ENCODE measurements around the gene TMEM98. TPM values are rescaled to one million over a fixed set of nuclear protein-coding genes. Genes with fewer than 3 reads are reported as not detected.
"Not testable (repeated sequence)": the region's sequence is repeated elsewhere in the genome, so short reads cannot be mapped to it uniquely, and the experiment has no call there.

Gene TMEM98
- total RNA-seq, 1 donor from 2014 or later, result 133 TPM

DNA sequence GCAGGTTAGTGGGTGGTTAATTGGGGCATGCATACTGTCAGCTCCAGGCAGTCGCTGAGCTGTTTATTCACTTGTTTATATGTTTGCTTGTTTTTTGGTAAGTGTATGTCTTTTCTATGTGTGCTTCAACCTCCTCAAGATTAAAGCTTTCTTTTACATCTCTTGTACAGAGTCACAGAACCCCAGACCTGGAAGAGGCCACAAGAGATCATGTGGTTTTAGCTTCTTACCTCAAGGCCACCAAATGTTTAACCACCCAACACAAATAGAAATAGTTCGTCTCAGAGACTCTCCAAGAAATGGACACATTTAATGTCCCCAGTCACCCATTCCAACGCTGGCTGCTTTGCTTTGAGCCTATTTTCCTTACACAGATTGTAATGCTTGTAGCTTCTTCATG lies 11.8 kb upstream of the TMEM98 start:
- TF ChIP-seq CTCF (conservative IDR thresholded peaks at IDR 0.05), result no peak
- Mint-ChIP-seq H3K4me3 (no peak overlapping the region), H3K27me3 (ENCODE audit: low read depth) (no peaks in the 10 kb centered on the region), H3K4me1 (peaks cover 14% of the 10 kb centered on the region), H3K36me3 (ENCODE audit: low read depth) (no peaks in the 10 kb centered on the region), H3K27ac (ENCODE audit: unreplicated experiment) (no peak overlapping the region), H3K9me3 (no peaks in the 10 kb centered on the region)
- DNase-seq (ENCODE audit: low read depth, low spot score), result no peak

- H3K36me3 Mint-ChIP-seq (ENCODE audit: low read depth), result no peaks in the 10 kb centered on the region
- H3K4me3 Mint-ChIP-seq, result no peak overlapping the region
These were observed 10.9 kb upstream of the TMEM98 start for GRCh38 chr17:32917081-32917480.

GRCh38 chr17:32917842-32918241 lies 10.1 kb upstream of the TMEM98 start:
- Mint-ChIP-seq H3K4me1 (peaks cover 6% of the 10 kb centered on the region), H3K4me3 (no peak overlapping the region), H3K36me3 (ENCODE audit: low read depth) (no peaks in the 10 kb centered on the region), H3K27ac (ENCODE audit: unreplicated experiment) (no peak overlapping the region), H3K27me3 (ENCODE audit: low read depth) (no peaks in the 10 kb centered on the region), H3K9me3 (no peaks in the 10 kb centered on the region)
- TF ChIP-seq CTCF (conservative IDR thresholded peaks at IDR 0.05), result no peak
- no peak for DNase-seq (ENCODE audit: low read depth, low spot score)

More at GRCh38 chr17:32917081-32917480, 10.9 kb upstream of the TMEM98 start:
- H3K9me3 Mint-ChIP-seq, result no peaks in the 10 kb centered on the region
- H3K27ac Mint-ChIP-seq (ENCODE audit: unreplicated experiment), result no peak overlapping the region
- H3K27me3 Mint-ChIP-seq (ENCODE audit: low read depth), result no peaks in the 10 kb centered on the region
- DNase-seq (ENCODE audit: low read depth, low spot score), result no peak
- peaks cover 11% of the 10 kb centered on the region for H3K4me1 Mint-ChIP-seq
- TF ChIP-seq CTCF (conservative IDR thresholded peaks at IDR 0.05), result no peak

DNA sequence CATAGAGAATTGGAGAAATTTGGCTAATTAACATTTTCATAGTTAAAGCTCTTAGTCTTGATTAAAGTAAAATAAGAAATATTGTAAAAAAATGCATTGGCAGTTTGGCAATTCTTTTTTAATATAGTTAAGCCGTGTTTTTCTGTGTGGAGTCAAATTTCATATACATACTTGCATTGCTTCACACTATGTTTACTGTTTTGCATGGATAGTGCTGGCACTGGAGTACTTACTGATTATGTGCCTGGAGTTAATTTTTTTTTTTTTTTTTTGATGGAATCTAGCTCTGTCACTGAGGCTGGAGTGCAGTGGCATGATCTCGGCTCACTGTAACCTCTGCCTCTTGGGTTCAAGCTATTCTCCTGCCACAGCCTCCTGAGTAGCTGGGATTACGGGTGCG lies 8.1 kb upstream of the TMEM98 start:
- DNase-seq (ENCODE audit: low read depth, low spot score); H3K27ac Mint-ChIP-seq (ENCODE audit: unreplicated experiment); H3K36me3 Mint-ChIP-seq (ENCODE audit: low read depth); H3K27me3 Mint-ChIP-seq (ENCODE audit: low read depth); H3K4me3 Mint-ChIP-seq; H3K9me3 Mint-ChIP-seq: not testable (repeated sequence)
- H3K4me1 Mint-ChIP-seq, result peaks cover 13% of the 10 kb centered on the region

GRCh38 chr17:32920293-32920692 lies 7.7 kb upstream of the TMEM98 start:
- Mint-ChIP-seq H3K9me3 (no peaks in the 10 kb centered on the region), H3K4me3 (no peak overlapping the region), H3K36me3 (ENCODE audit: low read depth) (no peaks in the 10 kb centered on the region), H3K27me3 (ENCODE audit: low read depth) (no peaks in the 10 kb centered on the region), H3K4me1 (peaks cover 13% of the 10 kb centered on the region), H3K27ac (ENCODE audit: unreplicated experiment) (no peak overlapping the region)
- no peak for DNase-seq (ENCODE audit: low read depth, low spot score)
- TF ChIP-seq CTCF (conservative IDR thresholded peaks at IDR 0.05), result no peak

DNA sequence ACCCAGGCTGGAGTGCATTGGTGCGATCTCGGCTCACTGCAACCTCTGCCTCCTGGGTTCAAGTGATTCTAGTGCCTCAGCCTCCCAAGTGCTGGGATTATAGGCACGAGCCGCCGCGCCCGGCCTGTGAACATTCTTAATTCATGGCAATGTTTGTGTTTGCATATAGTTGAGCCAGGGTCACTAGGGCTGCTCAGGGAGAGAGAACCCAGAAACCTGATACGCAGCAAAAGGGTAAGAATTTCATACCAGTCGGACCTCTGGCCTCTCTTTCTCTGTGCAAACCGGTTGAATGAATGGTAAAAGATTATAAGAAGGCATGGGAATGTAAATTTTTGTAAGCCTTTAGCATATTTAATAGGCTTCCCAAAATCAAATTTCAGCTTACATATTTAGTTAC lies 6.9 kb upstream of the TMEM98 start:
- TF ChIP-seq CTCF (conservative IDR thresholded peaks at IDR 0.05), result no peak
- H3K36me3 Mint-ChIP-seq (ENCODE audit: low read depth), result no peaks in the 10 kb centered on the region
- peaks cover 13% of the 10 kb centered on the region for H3K4me1 Mint-ChIP-seq
- H3K4me3 Mint-ChIP-seq, result no peak overlapping the region
- no peak for DNase-seq (ENCODE audit: low read depth, low spot score)
- no peaks in the 10 kb centered on the region for H3K9me3 Mint-ChIP-seq
- no peak overlapping the region for H3K27ac Mint-ChIP-seq (ENCODE audit: unreplicated experiment)
- no peaks in the 10 kb centered on the region for H3K27me3 Mint-ChIP-seq (ENCODE audit: low read depth)

DNA sequence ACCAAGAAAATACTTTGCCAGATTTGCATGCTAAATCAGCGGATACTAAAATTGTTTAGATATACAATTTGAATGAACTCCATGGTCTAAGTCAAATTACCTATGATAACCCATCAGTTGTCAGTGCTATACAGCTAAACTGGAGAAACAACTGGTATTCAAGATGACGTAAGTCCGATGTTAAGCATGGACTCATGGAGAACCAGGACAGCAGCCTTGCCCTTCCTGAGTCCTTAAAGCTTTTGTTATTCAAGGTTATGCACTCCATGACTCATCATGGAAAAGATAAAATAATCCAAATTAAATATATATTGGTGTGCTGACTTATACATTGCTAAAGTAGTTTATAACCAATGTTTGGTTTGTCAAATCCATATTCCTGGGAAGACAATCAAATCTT lies 4.0 kb upstream of the TMEM98 start:
- H3K9me3 Mint-ChIP-seq; H3K36me3 Mint-ChIP-seq (ENCODE audit: low read depth); H3K27ac Mint-ChIP-seq (ENCODE audit: unreplicated experiment); H3K4me3 Mint-ChIP-seq; DNase-seq (ENCODE audit: low read depth, low spot score); H3K27me3 Mint-ChIP-seq (ENCODE audit: low read depth): not testable (repeated sequence)
- peaks cover 13% of the 10 kb centered on the region for H3K4me1 Mint-ChIP-seq

Measured in neural crest cell (in vitro differentiated cells).